ENCODE results near the gene TMEM219.
A peak's percentile ranks its signal among the peaks of the same experiment; 100 is the strongest.

DNA sequence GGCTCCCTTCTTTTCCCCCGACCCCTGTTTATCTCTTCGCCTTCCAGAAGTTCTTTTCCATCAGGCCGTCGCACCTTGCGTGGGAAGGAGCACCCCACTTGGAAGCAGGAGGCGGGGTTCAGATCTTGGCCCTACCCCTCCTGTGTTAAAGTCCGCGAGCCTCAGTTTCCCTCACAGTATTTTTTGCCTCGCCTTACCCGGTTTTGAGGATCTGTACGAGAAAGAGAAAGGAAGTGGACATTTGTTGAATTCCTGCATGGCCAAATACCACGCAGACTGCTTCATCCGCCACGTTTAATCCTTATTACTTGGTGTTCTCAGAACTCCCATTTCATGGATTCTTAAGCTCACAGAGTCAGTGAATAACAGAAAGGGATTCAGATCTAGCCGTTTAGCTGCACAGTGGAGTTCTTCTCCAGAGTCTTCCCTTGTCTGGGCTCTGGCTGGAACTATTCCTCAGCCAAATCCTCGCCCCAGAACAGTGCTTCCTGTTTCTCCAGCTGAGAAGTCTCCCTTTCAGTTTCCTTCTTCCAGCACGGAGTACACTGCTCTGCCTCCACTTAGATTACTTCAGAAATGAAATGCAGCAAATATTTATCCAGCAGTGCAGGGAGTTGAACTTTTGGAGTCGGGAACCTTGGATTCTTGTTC is 590 bp downstream of the TMEM219 start:
- TF ChIP-seq CTCF (IDR thresholded peaks at IDR 0.05), result no peak
- TF ChIP-seq POLR2A (IDR thresholded peaks at IDR 0.05), result no peak
- peak in 2 of 3 donors; percentile 44 to 50 for TF ChIP-seq POLR2AphosphoS5 (IDR thresholded peaks at IDR 0.05)
- no peak for TF ChIP-seq EP300 (IDR thresholded peaks at IDR 0.05; ENCODE audit: low read depth)

Data from transverse colon (tissue), 4 donors.